Measurements from ENCODE around the gene GRID2.

DNA sequence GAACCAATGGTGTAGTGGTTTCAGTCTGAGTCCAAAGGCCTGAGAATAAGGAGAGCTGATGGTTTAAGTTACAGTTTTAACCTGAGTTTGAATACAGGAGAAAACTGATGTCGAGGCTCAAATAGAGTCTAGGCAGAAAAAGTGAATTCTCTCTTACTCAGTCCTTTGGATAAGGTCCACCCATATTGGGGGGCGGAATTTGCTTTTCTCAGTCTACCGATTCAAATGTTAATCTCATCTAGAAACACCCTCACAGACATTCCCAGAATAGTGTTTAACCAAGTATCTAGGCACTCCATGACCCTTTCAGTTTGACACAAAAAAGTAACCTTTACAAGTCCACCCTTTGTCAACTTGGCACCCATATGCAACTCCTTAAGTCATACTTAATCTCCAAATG is 216.0 kb downstream of the GRID2 start:
- TF ChIP-seq POLR2A (IDR thresholded peaks at IDR 0.05; ENCODE audit: low read length) (no peak), GATA1 (IDR thresholded peaks at IDR 0.05; ENCODE audit: low read depth, low read length) (no peak)

Data from erythroblast (primary cell).